MCF 10A (cell line): ENCODE measurements around the gene MVB12A. TPM values are rescaled to one million over a fixed set of nuclear protein-coding genes. Genes with fewer than 3 reads are reported as not detected.
A peak's percentile ranks its signal among the peaks of the same experiment; 100 is the strongest.

Experiments used
- BruUV-seq: library from RNA; stranded (reverse); fragments of 400-500 nt; replicated peaks from 2 replicates; lab custom pipeline; 2021; lab: Mats Ljungman, UMichigan
- CTCF ChIA-PET: fragments of 300-600 bp; sonication (Branson Sonifier 250); formaldehyde crosslinking; extraction: SDS; loops from one replicate; lab custom pipeline; 2021; ENCODE audit warnings: antibody characterized with exemption, inconsistent platforms; lab: Yijun Ruan, JAX
- POLR2A ChIA-PET: fragments of 300-600, 350-650 bp; sonication (Branson Sonifier 250); formaldehyde crosslinking; extraction: SDS; loops from one replicate; lab custom pipeline; 2020; ENCODE audit warnings: antibody characterized with exemption, inconsistent platforms; lab: Yijun Ruan, JAX
- DNase-seq: peaks from one replicate; pipeline ENCODE4 v3.0.0-alpha.2; 2018; ENCODE audit not compliant: unreplicated experiment
- H3K27ac Mint-ChIP-seq: one replicate; pipeline ENCODE4 v1.8.0; 2022; ENCODE audit warnings: mild to moderate bottlenecking, low read depth, mixed read lengths; ENCODE audit not compliant: unreplicated experiment
- H3K27me3 Mint-ChIP-seq: one replicate; pipeline ENCODE4 v1.8.0; 2022; ENCODE audit warnings: mixed read lengths; ENCODE audit not compliant: insufficient read depth, unreplicated experiment
- H3K36me3 Mint-ChIP-seq: one replicate; pipeline ENCODE4 v1.8.0; 2022; ENCODE audit warnings: mild to moderate bottlenecking, moderate library complexity, mixed read lengths; ENCODE audit not compliant: insufficient read depth, unreplicated experiment
- H3K4me1 Mint-ChIP-seq: one replicate; pipeline ENCODE4 v1.8.0; 2022; ENCODE audit warnings: mixed read lengths; ENCODE audit not compliant: insufficient read depth, unreplicated experiment
- H3K4me3 Mint-ChIP-seq: one replicate; pipeline ENCODE4 v1.8.0; 2022; ENCODE audit warnings: mild to moderate bottlenecking, moderate library complexity, mixed read lengths; ENCODE audit not compliant: unreplicated experiment
- H3K9me3 Mint-ChIP-seq: one replicate; pipeline ENCODE4 v1.8.0; 2022; ENCODE audit warnings: mixed read lengths; ENCODE audit not compliant: unreplicated experiment
- CTCF ChIP-seq: fragments of 200-600 bp; IDR thresholded peaks from one replicate; pipeline ENCODE4 v1.8.0; 2022; ENCODE audit warnings: antibody characterized with exemption, mild to moderate bottlenecking; ENCODE audit not compliant: unreplicated experiment
- intact Hi-C: fragments of 100-400 bp; cut with micrococcal nuclease; formaldehyde crosslinking; loops from 2 replicates; pipeline ENCODE4 v1.14.1; 2022
- total RNA-seq: library from RNA; stranded (reverse); gene quantifications from 2 replicates; pipeline ENCODE4 v1.2.3, GENCODE V29; 2022

MVB12A gene
- total RNA-seq, 1 experiment from 2014 or later, result 51.1 TPM

- CTCF ChIA-PET, result interaction anchor here (0.8 to 1.4 kb wide), 2 partner anchors 21 to 66 kb away, joined by 4 to 6 read pairs; no protein-coding TSS in a partner anchor
- Mint-ChIP-seq H3K4me1 (peaks cover 8% of the 10 kb centered on the region), H3K9me3 (no peaks in the 10 kb centered on the region), H3K27me3 (no peaks in the 10 kb centered on the region), H3K27ac (no peak overlapping the region), H3K4me3 (no peak overlapping the region), H3K36me3 (peaks cover 33% of the 10 kb centered on the region)
- POLR2A ChIA-PET, result no interaction called here
- BruUV-seq, result no TSS peak
- no peak for DNase-seq
- intact Hi-C loops, result no loop called here
- no peak for TF ChIP-seq CTCF
These were observed 8.0 kb upstream of the MVB12A start for GRCh38 chr19:17411801-17412200.

DNA sequence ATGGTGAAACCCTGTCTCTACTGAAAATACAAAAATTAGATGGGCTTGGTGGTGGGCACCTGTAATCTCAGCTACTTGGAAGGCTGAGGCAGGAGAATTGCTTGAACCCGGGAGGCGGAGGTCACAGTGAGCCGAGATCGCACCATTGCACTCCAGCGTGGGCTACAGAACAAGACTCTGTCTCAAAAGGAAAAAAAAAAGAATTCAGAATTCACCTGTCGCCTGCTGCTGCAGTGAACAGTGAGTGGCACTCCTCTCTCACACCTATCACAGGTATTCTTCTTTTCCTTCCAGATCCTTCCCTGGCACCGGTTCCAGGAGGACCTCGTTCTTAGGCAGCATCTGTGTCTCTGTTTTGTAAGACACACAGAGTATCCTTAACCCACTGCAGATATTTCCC is 5.8 kb upstream of the MVB12A start:
- Mint-ChIP-seq H3K4me1 (peaks cover 5% of the 10 kb centered on the region), H3K4me3 (no peak overlapping the region), H3K9me3 (no peaks in the 10 kb centered on the region), H3K27ac (no peak overlapping the region), H3K36me3 (peaks cover 33% of the 10 kb centered on the region), H3K27me3 (no peaks in the 10 kb centered on the region)
- TF ChIP-seq CTCF, result no peak
- BruUV-seq, result no TSS peak
- POLR2A ChIA-PET, result no interaction called here
- DNase-seq, result no peak
- intact Hi-C loops, result no loop called here
- CTCF ChIA-PET, result no interaction called here

GRCh38 chr19:17415121-17415520 is 4.7 kb upstream of the MVB12A start:
- ChIA-PET POLR2A (interaction anchor here (1.2 kb wide), 1 partner anchor 444 kb away, joined by 3 read pairs; no protein-coding TSS in a partner anchor), CTCF (interaction anchor here (1.2 kb wide), 1 partner anchor 66 kb away, joined by 4 read pairs; no protein-coding TSS in a partner anchor)
- H3K27ac Mint-ChIP-seq, result no peak overlapping the region
- peaks cover 10% of the 10 kb centered on the region for H3K4me1 Mint-ChIP-seq
- no peak overlapping the region for H3K4me3 Mint-ChIP-seq
- no peak for TF ChIP-seq CTCF
- intact Hi-C loops, result no loop called here
- H3K36me3 Mint-ChIP-seq, result peaks cover 33% of the 10 kb centered on the region
- no TSS peak for BruUV-seq
- no peak for DNase-seq
- H3K27me3 Mint-ChIP-seq, result no peaks in the 10 kb centered on the region
- no peaks in the 10 kb centered on the region for H3K9me3 Mint-ChIP-seq

DNA sequence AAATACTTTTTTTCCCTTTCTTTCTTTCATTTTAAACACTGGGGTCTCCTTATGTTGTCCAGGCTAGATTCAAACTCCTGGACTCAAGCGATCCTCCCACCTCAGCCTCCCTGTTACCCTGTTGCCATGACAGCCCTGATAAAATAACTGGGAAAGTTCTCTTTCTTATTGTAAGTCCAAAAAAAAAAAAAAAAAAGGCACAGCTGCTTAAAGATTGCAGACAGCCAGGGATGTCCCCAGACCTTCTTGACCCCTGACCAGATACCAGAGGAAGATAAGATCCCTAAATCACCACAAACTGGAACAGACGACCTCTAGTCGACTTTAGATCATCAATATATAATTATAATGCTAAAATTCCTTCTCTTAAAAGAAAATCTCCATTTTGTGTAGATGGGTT is 1.1 kb upstream of the MVB12A start:
- no TSS peak for BruUV-seq
- Mint-ChIP-seq H3K9me3 (no peaks in the 10 kb centered on the region), H3K27me3 (no peaks in the 10 kb centered on the region), H3K4me3 (peak overlapping the region; percentile 88), H3K36me3 (peaks cover 21% of the 10 kb centered on the region), H3K4me1 (peaks cover 16% of the 10 kb centered on the region), H3K27ac (peak overlapping the region; percentile 95)
- no peak for DNase-seq
- ChIA-PET POLR2A (interaction anchor here (1.1 to 1.9 kb wide), 7 partner anchors 11 to 113 kb away, joined by 3 to 15 read pairs (median 8); partner anchors contain the start of genes ANO8, DDA1, MRPL34 and PGLS), CTCF (interaction anchor here (0.9 to 1.2 kb wide), 2 partner anchors 48 to 348 kb away, joined by 4 to 5 read pairs; no protein-coding TSS in a partner anchor)
- intact Hi-C loops, result loop anchor here (1.0 kb wide), 1 partner anchor 32 kb away; no protein-coding TSS in a partner anchor
- TF ChIP-seq CTCF, result no peak
